ENCODE data around the gene TM9SF3.

The TM9SF3 gene

GRCh38 chr10:96606216-96606615 lies 19.4 kb upstream of the TM9SF3 start:
- no peak for DNase-seq (ENCODE audit: low read depth)
- no peak for TF ChIP-seq CTCF (IDR thresholded peaks at IDR 0.05; ENCODE audit: insufficient read depth, low read depth, low read length, missing control alignments)
- H3K4me3 ChIP-seq (ENCODE audit: low read depth, low read length), result no peak overlapping the region

- DNase-seq (ENCODE audit: low read depth), result no peak
- no peak overlapping the region for H3K4me3 ChIP-seq (ENCODE audit: low read depth, low read length)
- TF ChIP-seq CTCF (IDR thresholded peaks at IDR 0.05; ENCODE audit: insufficient read depth, low read depth, low read length, missing control alignments), result no peak
Measured at GRCh38 chr10:96600337-96600736, 13.5 kb upstream of the TM9SF3 start.

GRCh38 chr10:96598846-96599245 lies 12.0 kb upstream of the TM9SF3 start:
- H3K4me3 ChIP-seq (ENCODE audit: low read depth, low read length), result no peak overlapping the region
- DNase-seq (ENCODE audit: low read depth), result no peak
- no peak for TF ChIP-seq CTCF (IDR thresholded peaks at IDR 0.05; ENCODE audit: insufficient read depth, low read depth, low read length, missing control alignments)

GRCh38 chr10:96596422-96597407 lies 9.9 kb upstream of the TM9SF3 start:
- H3K4me3 ChIP-seq (ENCODE audit: low read depth, low read length), result no peak overlapping the region
- TF ChIP-seq CTCF (IDR thresholded peaks at IDR 0.05; ENCODE audit: insufficient read depth, low read depth, low read length, missing control alignments), result no peak
- no peak for DNase-seq (ENCODE audit: low read depth)

GRCh38 chr10:96595741-96596140 lies 8.9 kb upstream of the TM9SF3 start:
- H3K4me3 ChIP-seq (ENCODE audit: low read depth, low read length), result no peak overlapping the region
- TF ChIP-seq CTCF (IDR thresholded peaks at IDR 0.05; ENCODE audit: insufficient read depth, low read depth, low read length, missing control alignments), result no peak
- no peak for DNase-seq (ENCODE audit: low read depth)

- H3K4me3 ChIP-seq (ENCODE audit: low read depth, low read length), result no peak overlapping the region
- TF ChIP-seq CTCF (IDR thresholded peaks at IDR 0.05; ENCODE audit: insufficient read depth, low read depth, low read length, missing control alignments), result no peak
- DNase-seq (ENCODE audit: low read depth), result no peak
Measured at GRCh38 chr10:96591946-96592345, 5.1 kb upstream of the TM9SF3 start.
